H1 (cell line): ENCODE measurements around the gene KTN1. TPM values are rescaled to one million over a fixed set of nuclear protein-coding genes. Genes with fewer than 3 reads are reported as not detected.
A peak's percentile ranks its signal among the peaks of the same experiment; 100 is the strongest.

Source experiments
- BACH1 ChIP-seq: IDR thresholded peaks from 2 replicates; pipeline ENCODE4 v1.6.1; 2012; ENCODE audit warnings: low read length, improper control_type of control experiment
- FOSL1 ChIP-seq: IDR thresholded peaks from 2 replicates; pipeline ENCODE4 v1.6.1; 2011; ENCODE audit warnings: mild to moderate bottlenecking, low read depth, low read length, moderate library complexity; ENCODE audit not compliant: insufficient read depth
- KDM1A ChIP-seq: fragments of 200-600, 300-600 bp; sonication (generic); IDR thresholded peaks from 2 replicates; pipeline ENCODE4 v1.7.1; 2016; ENCODE audit warnings: mild to moderate bottlenecking, low read length, borderline replicate concordance
- NRF1 ChIP-seq: IDR thresholded peaks from 2 replicates; pipeline ENCODE4 v1.6.1; 2011; ENCODE audit warnings: mild to moderate bottlenecking, low read depth, low read length, improper control_type of control experiment
- polyA plus RNA-seq, 7 experiments: library from polyadenylated mRNA; depleted of rRNA in 3 of 7; stranded (reverse) in 5 of 7; unstranded in 2 of 7; fragments of >200 nt in 5 of 7; fragments of 200-250 nt in 2 of 7; gene quantifications; 1 replicate in 5 of 7; 2 replicates in 1 of 7; 4 replicates in 1 of 7; pipeline versions ENCODE4 v1.2.1 to v1.2.3, GENCODE V29; 2011 to 2013; ENCODE audit warnings: missing spikeins in 2 of 7, mixed read lengths in 2 of 7
- total RNA-seq: library from RNA; stranded (reverse); fragmentation: NEBNext Ultra II Directional; extraction: Animal tissue kit (Norgen Biotek cat#: 25700); gene quantifications from 2 replicates; pipeline ENCODE4 v1.2.1, GENCODE V29; 2021
- TF ChIP-seq, protein P1 (sequence below): fragments of 300-600 bp; sonication (generic); IDR thresholded peaks from 2 replicates; pipeline ENCODE4 v1.7.1; 2012; ENCODE audit warnings: low read length, moderate library complexity, mild to moderate bottlenecking, inconsistent platforms; ENCODE audit not compliant: insufficient replicate concordance
- TF ChIP-seq, protein P2 (sequence below), 3 experiments: IDR thresholded peaks; 1 replicate in 2 of 3; 2 replicates in 1 of 3; pipeline versions ENCODE4 v1.5.1 to v1.6.1; 2011; ENCODE audit warnings: low read length in 3 of 3, mild to moderate bottlenecking in 3 of 3, inconsistent platforms in 2 of 3, low read depth in 1 of 3, moderate library complexity in 1 of 3; ENCODE audit not compliant: insufficient read depth in 1 of 3; ENCODE audit errors: control extremely low read depth in 1 of 3

KTN1 gene
- total and polyA plus RNA-seq, 2 of the 8 experiments (the other 6 are each of a cell fraction or from before 2014, with no cell fraction given), result 15.4 to 151 TPM

DNA sequence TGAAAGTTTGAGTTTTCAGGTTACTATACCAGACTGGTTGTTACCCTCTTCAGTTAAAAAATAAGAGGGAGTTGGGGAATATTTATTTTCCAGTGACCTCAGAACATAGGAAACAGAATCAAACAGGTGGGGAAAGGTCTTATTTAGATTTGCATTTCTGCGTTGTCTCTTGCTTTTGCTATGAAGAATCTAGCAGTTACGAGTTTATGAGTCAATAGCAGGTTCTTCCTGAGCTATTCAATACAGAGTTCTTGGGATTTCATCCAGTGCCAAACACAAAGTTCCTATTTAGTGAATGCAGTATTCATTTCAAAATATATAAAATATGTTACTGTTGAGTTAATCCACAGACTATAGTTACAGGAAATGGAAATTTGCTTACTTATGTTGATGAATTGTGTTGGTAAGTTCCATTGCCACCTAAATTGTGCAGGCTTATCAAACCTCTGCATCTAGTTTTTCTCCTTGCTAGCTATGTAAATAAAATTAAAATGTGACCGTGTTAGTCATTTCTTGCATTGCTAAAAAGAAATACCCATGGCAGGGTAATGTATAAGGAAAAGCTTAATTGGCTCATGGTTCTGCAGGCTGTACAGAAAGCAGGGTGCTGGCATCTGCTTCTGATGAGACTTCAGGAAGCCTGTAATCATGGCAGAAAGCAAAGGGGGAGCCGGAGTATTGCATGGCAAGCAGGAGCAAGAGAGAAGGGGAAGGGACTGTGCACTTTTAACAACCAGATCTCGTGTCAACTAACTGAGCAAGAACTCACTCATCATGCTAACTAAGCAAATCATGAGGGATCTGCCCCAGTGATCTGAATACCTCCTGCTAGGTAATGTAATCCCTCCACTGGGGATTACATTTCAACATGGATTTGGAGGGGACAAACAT is 110.2 kb downstream of the KTN1 start (continued):
- TF ChIP-seq, protein P1, sequence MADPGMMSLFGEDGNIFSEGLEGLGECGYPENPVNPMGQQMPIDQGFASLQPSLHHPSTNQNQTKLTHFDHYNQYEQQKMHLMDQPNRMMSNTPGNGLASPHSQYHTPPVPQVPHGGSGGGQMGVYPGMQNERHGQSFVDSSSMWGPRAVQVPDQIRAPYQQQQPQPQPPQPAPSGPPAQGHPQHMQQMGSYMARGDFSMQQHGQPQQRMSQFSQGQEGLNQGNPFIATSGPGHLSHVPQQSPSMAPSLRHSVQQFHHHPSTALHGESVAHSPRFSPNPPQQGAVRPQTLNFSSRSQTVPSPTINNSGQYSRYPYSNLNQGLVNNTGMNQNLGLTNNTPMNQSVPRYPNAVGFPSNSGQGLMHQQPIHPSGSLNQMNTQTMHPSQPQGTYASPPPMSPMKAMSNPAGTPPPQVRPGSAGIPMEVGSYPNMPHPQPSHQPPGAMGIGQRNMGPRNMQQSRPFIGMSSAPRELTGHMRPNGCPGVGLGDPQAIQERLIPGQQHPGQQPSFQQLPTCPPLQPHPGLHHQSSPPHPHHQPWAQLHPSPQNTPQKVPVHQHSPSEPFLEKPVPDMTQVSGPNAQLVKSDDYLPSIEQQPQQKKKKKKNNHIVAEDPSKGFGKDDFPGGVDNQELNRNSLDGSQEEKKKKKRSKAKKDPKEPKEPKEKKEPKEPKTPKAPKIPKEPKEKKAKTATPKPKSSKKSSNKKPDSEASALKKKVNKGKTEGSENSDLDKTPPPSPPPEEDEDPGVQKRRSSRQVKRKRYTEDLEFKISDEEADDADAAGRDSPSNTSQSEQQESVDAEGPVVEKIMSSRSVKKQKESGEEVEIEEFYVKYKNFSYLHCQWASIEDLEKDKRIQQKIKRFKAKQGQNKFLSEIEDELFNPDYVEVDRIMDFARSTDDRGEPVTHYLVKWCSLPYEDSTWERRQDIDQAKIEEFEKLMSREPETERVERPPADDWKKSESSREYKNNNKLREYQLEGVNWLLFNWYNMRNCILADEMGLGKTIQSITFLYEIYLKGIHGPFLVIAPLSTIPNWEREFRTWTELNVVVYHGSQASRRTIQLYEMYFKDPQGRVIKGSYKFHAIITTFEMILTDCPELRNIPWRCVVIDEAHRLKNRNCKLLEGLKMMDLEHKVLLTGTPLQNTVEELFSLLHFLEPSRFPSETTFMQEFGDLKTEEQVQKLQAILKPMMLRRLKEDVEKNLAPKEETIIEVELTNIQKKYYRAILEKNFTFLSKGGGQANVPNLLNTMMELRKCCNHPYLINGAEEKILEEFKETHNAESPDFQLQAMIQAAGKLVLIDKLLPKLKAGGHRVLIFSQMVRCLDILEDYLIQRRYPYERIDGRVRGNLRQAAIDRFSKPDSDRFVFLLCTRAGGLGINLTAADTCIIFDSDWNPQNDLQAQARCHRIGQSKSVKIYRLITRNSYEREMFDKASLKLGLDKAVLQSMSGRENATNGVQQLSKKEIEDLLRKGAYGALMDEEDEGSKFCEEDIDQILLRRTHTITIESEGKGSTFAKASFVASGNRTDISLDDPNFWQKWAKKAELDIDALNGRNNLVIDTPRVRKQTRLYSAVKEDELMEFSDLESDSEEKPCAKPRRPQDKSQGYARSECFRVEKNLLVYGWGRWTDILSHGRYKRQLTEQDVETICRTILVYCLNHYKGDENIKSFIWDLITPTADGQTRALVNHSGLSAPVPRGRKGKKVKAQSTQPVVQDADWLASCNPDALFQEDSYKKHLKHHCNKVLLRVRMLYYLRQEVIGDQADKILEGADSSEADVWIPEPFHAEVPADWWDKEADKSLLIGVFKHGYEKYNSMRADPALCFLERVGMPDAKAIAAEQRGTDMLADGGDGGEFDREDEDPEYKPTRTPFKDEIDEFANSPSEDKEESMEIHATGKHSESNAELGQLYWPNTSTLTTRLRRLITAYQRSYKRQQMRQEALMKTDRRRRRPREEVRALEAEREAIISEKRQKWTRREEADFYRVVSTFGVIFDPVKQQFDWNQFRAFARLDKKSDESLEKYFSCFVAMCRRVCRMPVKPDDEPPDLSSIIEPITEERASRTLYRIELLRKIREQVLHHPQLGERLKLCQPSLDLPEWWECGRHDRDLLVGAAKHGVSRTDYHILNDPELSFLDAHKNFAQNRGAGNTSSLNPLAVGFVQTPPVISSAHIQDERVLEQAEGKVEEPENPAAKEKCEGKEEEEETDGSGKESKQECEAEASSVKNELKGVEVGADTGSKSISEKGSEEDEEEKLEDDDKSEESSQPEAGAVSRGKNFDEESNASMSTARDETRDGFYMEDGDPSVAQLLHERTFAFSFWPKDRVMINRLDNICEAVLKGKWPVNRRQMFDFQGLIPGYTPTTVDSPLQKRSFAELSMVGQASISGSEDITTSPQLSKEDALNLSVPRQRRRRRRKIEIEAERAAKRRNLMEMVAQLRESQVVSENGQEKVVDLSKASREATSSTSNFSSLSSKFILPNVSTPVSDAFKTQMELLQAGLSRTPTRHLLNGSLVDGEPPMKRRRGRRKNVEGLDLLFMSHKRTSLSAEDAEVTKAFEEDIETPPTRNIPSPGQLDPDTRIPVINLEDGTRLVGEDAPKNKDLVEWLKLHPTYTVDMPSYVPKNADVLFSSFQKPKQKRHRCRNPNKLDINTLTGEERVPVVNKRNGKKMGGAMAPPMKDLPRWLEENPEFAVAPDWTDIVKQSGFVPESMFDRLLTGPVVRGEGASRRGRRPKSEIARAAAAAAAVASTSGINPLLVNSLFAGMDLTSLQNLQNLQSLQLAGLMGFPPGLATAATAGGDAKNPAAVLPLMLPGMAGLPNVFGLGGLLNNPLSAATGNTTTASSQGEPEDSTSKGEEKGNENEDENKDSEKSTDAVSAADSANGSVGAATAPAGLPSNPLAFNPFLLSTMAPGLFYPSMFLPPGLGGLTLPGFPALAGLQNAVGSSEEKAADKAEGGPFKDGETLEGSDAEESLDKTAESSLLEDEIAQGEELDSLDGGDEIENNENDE, result no peak
- TF ChIP-seq, protein P2, sequence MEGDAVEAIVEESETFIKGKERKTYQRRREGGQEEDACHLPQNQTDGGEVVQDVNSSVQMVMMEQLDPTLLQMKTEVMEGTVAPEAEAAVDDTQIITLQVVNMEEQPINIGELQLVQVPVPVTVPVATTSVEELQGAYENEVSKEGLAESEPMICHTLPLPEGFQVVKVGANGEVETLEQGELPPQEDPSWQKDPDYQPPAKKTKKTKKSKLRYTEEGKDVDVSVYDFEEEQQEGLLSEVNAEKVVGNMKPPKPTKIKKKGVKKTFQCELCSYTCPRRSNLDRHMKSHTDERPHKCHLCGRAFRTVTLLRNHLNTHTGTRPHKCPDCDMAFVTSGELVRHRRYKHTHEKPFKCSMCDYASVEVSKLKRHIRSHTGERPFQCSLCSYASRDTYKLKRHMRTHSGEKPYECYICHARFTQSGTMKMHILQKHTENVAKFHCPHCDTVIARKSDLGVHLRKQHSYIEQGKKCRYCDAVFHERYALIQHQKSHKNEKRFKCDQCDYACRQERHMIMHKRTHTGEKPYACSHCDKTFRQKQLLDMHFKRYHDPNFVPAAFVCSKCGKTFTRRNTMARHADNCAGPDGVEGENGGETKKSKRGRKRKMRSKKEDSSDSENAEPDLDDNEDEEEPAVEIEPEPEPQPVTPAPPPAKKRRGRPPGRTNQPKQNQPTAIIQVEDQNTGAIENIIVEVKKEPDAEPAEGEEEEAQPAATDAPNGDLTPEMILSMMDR (IDR thresholded peaks at IDR 0.05; ENCODE audit: control extremely low read depth in 1 of 3, insufficient read depth in 1 of 3, low read depth in 1 of 3, low read length in 3 of 3), result peak in 1 of 3 experiments; percentile 0; a peak in 1 of 4 replicates
- TF ChIP-seq NRF1 (no peak), KDM1A (no peak), BACH1 (no peak), FOSL1 (no peak)
